H1 (cell line): Measurements from ENCODE around the gene STPG1. TPM values are rescaled to one million over a fixed set of nuclear protein-coding genes. Genes with fewer than 3 reads are reported as not detected.

Experiments
- CTCF ChIA-PET: fragments of 300-600 bp; sonication (Branson Sonifier 250); formaldehyde crosslinking; loops from one replicate; lab custom pipeline; 2021; ENCODE audit not compliant: partially characterized antibody; lab: Charles Lee
- POLR2A ChIA-PET: fragments of 300-600 bp; sonication (Branson Sonifier 250); formaldehyde crosslinking; loops from one replicate; lab custom pipeline; 2021; ENCODE audit warnings: inconsistent platforms; ENCODE audit not compliant: partially characterized antibody; lab: Charles Lee
- DNase-seq, 2 experiments: peaks; one replicate each; pipeline versions ENCODE4 v3.0.0 to v3.0.0-alpha.2; 2010 to 2022; ENCODE audit warnings: low spot score in 2 of 2, low read depth in 1 of 2, mixed read lengths in 1 of 2
- FAIRE-seq: peaks from 2 replicates; lab custom pipeline; 2011; peaks lifted over from hg19 to GRCh38; lab: Jason Lieb, UNC
- H2AFZ ChIP-seq: 2 replicates; pipeline ENCODE4 v1.8.1; 2012; ENCODE audit warnings: low read length, inconsistent platforms
- H2AK5ac ChIP-seq: 2 replicates; pipeline ENCODE4 v1.6.1; 2013; ENCODE audit warnings: low read depth, low read length
- H2BK120ac ChIP-seq: replicated peaks from 2 replicates; pipeline ENCODE3; 2013; ENCODE audit warnings: low read depth, low read length, inconsistent platforms
- H2BK12ac ChIP-seq: 2 replicates; pipeline ENCODE4 v1.6.1; 2013; ENCODE audit warnings: low read depth, low read length
- H2BK15ac ChIP-seq: 2 replicates; pipeline ENCODE4 v1.6.1; 2013; ENCODE audit warnings: low read length
- H2BK20ac ChIP-seq: 2 replicates; pipeline ENCODE4 v1.6.1; 2013; ENCODE audit warnings: low read length
- H2BK5ac ChIP-seq: 2 replicates; pipeline ENCODE4 v1.6.1; 2013; ENCODE audit warnings: low read depth, low read length
- H3K14ac ChIP-seq: 2 replicates; pipeline ENCODE4 v1.6.1; 2013; ENCODE audit warnings: inconsistent platforms; ENCODE audit not compliant: insufficient read length
- H3K18ac ChIP-seq: 2 replicates; pipeline ENCODE4 v1.6.1; 2013; ENCODE audit warnings: low read length; ENCODE audit errors: extremely low read depth
- H3K23ac ChIP-seq: 2 replicates; pipeline ENCODE4 v1.6.1; 2013; ENCODE audit warnings: inconsistent platforms; ENCODE audit not compliant: insufficient read length
- H3K23me2 ChIP-seq: 2 replicates; pipeline ENCODE4 v1.6.1; 2013; ENCODE audit warnings: low read depth, low read length
- H3K27ac ChIP-seq: 2 replicates; pipeline ENCODE4 v1.6.1; 2011; ENCODE audit warnings: low read depth, low read length, inconsistent platforms
- H3K27me3 ChIP-seq, 4 experiments: replicated peaks in 1 of 4; 1 replicate in 1 of 4; 2 replicates in 3 of 4; pipeline versions ENCODE4 v1.6.1 to v1.8.1; 2011 to 2013; ENCODE audit warnings: low read length in 3 of 4, mild to moderate bottlenecking in 3 of 4, inconsistent platforms in 2 of 4, mixed read lengths in 2 of 4, moderate library complexity in 1 of 4; ENCODE audit not compliant: control insufficient read depth in 3 of 4, insufficient read depth in 3 of 4; ENCODE audit errors: extremely low read depth in 1 of 4
- H3K36me3 ChIP-seq, 4 experiments: 2 replicates each; pipeline versions ENCODE4 v1.6.1 to v1.8.1; 2011 to 2013; ENCODE audit warnings: mild to moderate bottlenecking in 4 of 4, low read length in 3 of 4, moderate library complexity in 2 of 4, control low read depth in 1 of 4, inconsistent platforms in 1 of 4; ENCODE audit not compliant: insufficient read depth in 4 of 4, control insufficient read depth in 2 of 4
- H3K4ac ChIP-seq: replicated peaks from 2 replicates; pipeline ENCODE3; 2013; ENCODE audit warnings: low read length, low read depth, mixed read lengths, inconsistent platforms; ENCODE audit not compliant: insufficient read length
- H3K4me1 ChIP-seq, 4 experiments: replicated peaks in 1 of 4; 1 replicate in 1 of 4; 2 replicates in 3 of 4; pipeline versions ENCODE4 v1.6.1 to v1.8.1; 2011 to 2013; ENCODE audit warnings: low read length in 3 of 4, inconsistent platforms in 2 of 4, mixed read lengths in 1 of 4; ENCODE audit not compliant: insufficient read depth in 4 of 4, control insufficient read depth in 3 of 4
- H3K4me2 ChIP-seq, 2 experiments: 2 replicates each; pipeline versions ENCODE4 v1.6.1 to v1.8.1; 2011 to 2013; ENCODE audit warnings: low read depth in 2 of 2, low read length in 2 of 2, control low read depth in 1 of 2, inconsistent platforms in 1 of 2, mild to moderate bottlenecking in 1 of 2; ENCODE audit not compliant: insufficient read depth in 1 of 2
- H3K4me3 ChIP-seq, 4 experiments: fragments of 200-600, 300-600 bp in 1 of 4; sonication (generic), shearing (Covaris generic), sonication (Bioruptor Twin) in 1 of 4; 2 replicates each; pipeline versions ENCODE4 v1.5.1 to v1.8.1; 2011 to 2016; ENCODE audit warnings: low read length in 4 of 4, low read depth in 3 of 4, control low read depth in 2 of 4, inconsistent platforms in 2 of 4, mild to moderate bottlenecking in 2 of 4, mixed read lengths in 1 of 4, moderate library complexity in 1 of 4; ENCODE audit not compliant: insufficient read depth in 2 of 4; ENCODE audit errors: extremely low read depth in 1 of 4
- H3K56ac ChIP-seq: replicated peaks from 2 replicates; pipeline ENCODE3; 2013; ENCODE audit warnings: low read depth, mild to moderate bottlenecking, mixed read lengths, low read length, inconsistent platforms; ENCODE audit not compliant: insufficient read length
- H3K79me1 ChIP-seq: 2 replicates; pipeline ENCODE4 v1.6.1; 2013; ENCODE audit warnings: low read depth, low read length, control low read depth
- H3K79me2 ChIP-seq, 2 experiments: 2 replicates each; pipeline versions ENCODE4 v1.6.1 to v1.8.1; 2012 to 2013; ENCODE audit warnings: low read length in 2 of 2, mild to moderate bottlenecking in 2 of 2, inconsistent platforms in 1 of 2; ENCODE audit not compliant: insufficient read depth in 2 of 2, control insufficient read depth in 1 of 2
- H3K9ac ChIP-seq, 4 experiments: replicated peaks in 1 of 4; 1 replicate in 1 of 4; 2 replicates in 3 of 4; pipeline versions ENCODE4 v1.6.1 to v1.8.1; 2011 to 2013; ENCODE audit warnings: low read depth in 3 of 4, low read length in 3 of 4, control low read depth in 2 of 4, mild to moderate bottlenecking in 2 of 4, moderate library complexity in 2 of 4, inconsistent platforms in 1 of 4; ENCODE audit errors: extremely low read depth in 1 of 4
- H3K9me3 ChIP-seq, 2 experiments: 2 replicates each; pipeline versions ENCODE4 v1.6.1 to v1.8.1; 2012 to 2013; ENCODE audit warnings: mild to moderate bottlenecking in 2 of 2, moderate library complexity in 2 of 2, control low read depth in 1 of 2, inconsistent platforms in 1 of 2, low read depth in 1 of 2, low read length in 1 of 2, mixed read lengths in 1 of 2; ENCODE audit not compliant: insufficient read depth in 2 of 2
- H4K20me1 ChIP-seq, 2 experiments: replicated peaks in 1 of 2; 2 replicates each; pipeline versions ENCODE3 to v1.8.1; 2011 to 2013; ENCODE audit warnings: inconsistent platforms in 2 of 2, low read length in 2 of 2, mild to moderate bottlenecking in 1 of 2; ENCODE audit not compliant: insufficient read depth in 2 of 2, control insufficient read depth in 1 of 2
- H4K5ac ChIP-seq: 2 replicates; pipeline ENCODE4 v1.6.1; 2013; ENCODE audit warnings: low read length, low read depth, mixed read lengths, inconsistent platforms; ENCODE audit not compliant: insufficient read length
- H4K8ac ChIP-seq: 2 replicates; pipeline ENCODE4 v1.8.0; 2013; ENCODE audit warnings: mild to moderate bottlenecking, moderate library complexity, low read length, inconsistent platforms; ENCODE audit not compliant: insufficient read depth; ENCODE audit errors: extremely low read depth
- H4K91ac ChIP-seq: replicated peaks from 2 replicates; pipeline ENCODE3; 2013; ENCODE audit warnings: low read length, mixed read lengths, inconsistent platforms; ENCODE audit not compliant: insufficient read length
- ASH2L ChIP-seq: fragments of 200-600, 300-600 bp; sonication (generic); IDR thresholded peaks from one replicate; pipeline ENCODE4 v1.7.1; 2017; ENCODE audit warnings: low read length
- CREB1 ChIP-seq: IDR thresholded peaks from 2 replicates; pipeline ENCODE4 v1.6.1; 2012; ENCODE audit warnings: inconsistent platforms
- GTF2F1 ChIP-seq: IDR thresholded peaks from 2 replicates; pipeline ENCODE4 v1.6.1; 2012; ENCODE audit warnings: low read depth, low read length, improper control_type of control experiment, borderline replicate concordance
- SAP30 ChIP-seq: fragments of 300-600 bp; sonication (generic); IDR thresholded peaks from 2 replicates; pipeline ENCODE4 v1.7.1; 2012; ENCODE audit warnings: low read length, moderate library complexity, mild to moderate bottlenecking, inconsistent platforms; ENCODE audit not compliant: insufficient read depth, insufficient replicate concordance
- SIN3A ChIP-seq, 2 experiments: IDR thresholded peaks in 1 of 2; conservative IDR thresholded peaks in 1 of 2; 2 replicates each; pipeline ENCODE4 v1.6.1; 2011 to 2012; ENCODE audit warnings: low read length in 2 of 2, improper control_type of control experiment in 1 of 2, low read depth in 1 of 2, mild to moderate bottlenecking in 1 of 2
- SIX5 ChIP-seq: IDR thresholded peaks from 2 replicates; pipeline ENCODE4 v1.6.1; 2011; ENCODE audit warnings: mild to moderate bottlenecking, low read depth, low read length
- SP1 ChIP-seq: IDR thresholded peaks from 2 replicates; pipeline ENCODE4 v1.6.1; 2011; ENCODE audit warnings: low read depth, low read length
- TCF12 ChIP-seq: IDR thresholded peaks from 2 replicates; pipeline ENCODE4 v1.6.1; 2011; ENCODE audit warnings: low read depth, mild to moderate bottlenecking, low read length
- TEAD4 ChIP-seq: IDR thresholded peaks from 2 replicates; pipeline ENCODE4 v1.6.1; 2012; ENCODE audit warnings: low read depth, low read length, inconsistent platforms, mixed read lengths
- WGBS, 2 experiments: shearing (Covaris generic) in 1 of 2; methylation state at CpG; one replicate each; pipeline versions ENCODE4 v1.1.6 to v1.1.7; 2013 to 2015; ENCODE audit warnings: low lambda C conversion rate in 2 of 2, mixed read lengths in 2 of 2, inconsistent platforms in 1 of 2, low coverage in 1 of 2, missing lambda C conversion rate in 1 of 2; ENCODE audit not compliant: insufficient replicate concordance in 2 of 2, insufficient coverage in 1 of 2, insufficient read length in 1 of 2; ENCODE audit errors: extremely low coverage in 1 of 2, missing lambda C conversion rate in 1 of 2; 5-methylcytosine and 5-hydroxymethylcytosine counted together
- polyA plus RNA-seq, 7 experiments: library from polyadenylated mRNA; depleted of rRNA in 3 of 7; stranded (reverse) in 5 of 7; unstranded in 2 of 7; fragments of >200 nt in 5 of 7; fragments of 200-250 nt in 2 of 7; gene quantifications; 1 replicate in 5 of 7; 2 replicates in 1 of 7; 4 replicates in 1 of 7; pipeline versions ENCODE4 v1.2.1 to v1.2.3, GENCODE V29; 2011 to 2013; ENCODE audit warnings: missing spikeins in 2 of 7, mixed read lengths in 2 of 7
- total RNA-seq: library from RNA; stranded (reverse); fragmentation: NEBNext Ultra II Directional; extraction: Animal tissue kit (Norgen Biotek cat#: 25700); gene quantifications from 2 replicates; pipeline ENCODE4 v1.2.1, GENCODE V29; 2021
- TF ChIP-seq, protein P1 (sequence below): IDR thresholded peaks from 2 replicates; pipeline ENCODE4 v1.6.1; 2012; ENCODE audit warnings: low read length, inconsistent platforms

The STPG1 gene
- total and polyA plus RNA-seq, 2 of the 8 experiments (the other 6 are each of a cell fraction or from before 2014, with no cell fraction given), result 10.3 to 11.2 TPM

DNA sequence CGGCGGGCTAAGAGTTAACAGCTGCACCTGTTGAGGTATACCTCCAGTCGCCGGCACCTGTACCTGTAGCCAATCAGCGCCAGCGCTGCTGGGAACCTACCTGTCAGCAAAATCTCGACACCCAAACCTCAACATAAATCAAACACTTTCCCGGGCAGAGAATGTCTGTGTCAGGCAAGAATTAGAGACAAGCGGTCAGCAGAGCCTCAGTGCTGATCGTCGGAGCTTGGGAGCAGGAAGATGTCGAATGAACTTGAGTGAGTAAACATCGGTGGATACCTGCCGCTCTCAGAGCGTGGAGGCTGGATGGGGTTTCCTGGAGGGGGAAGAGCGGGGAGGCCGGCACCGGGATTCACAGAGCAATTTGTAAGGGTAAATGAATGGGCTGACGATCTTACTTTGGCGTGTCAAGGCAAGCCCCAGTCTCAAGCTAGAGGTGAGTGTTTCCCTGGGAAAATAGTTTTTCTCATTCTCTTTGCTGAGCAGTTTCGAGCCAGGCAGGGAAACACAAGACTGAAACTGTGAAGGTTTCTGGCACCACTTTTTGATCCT lies 94.2 kb downstream of the STPG1 start, which contains the start of gene GRHL3:
Gene GRHL3, plus strand, starts transcription at position 46 of the 552 bp plus-strand sequence. Its CDS starts 195 bp downstream, at position 241.
- Histone ChIP-seq H3K4me1 (peaks cover 8 to 22% (median 13%) of the 10 kb centered on the region in 4 experiments), H3K36me3 (no peaks in the 10 kb centered on the region), H2AK5ac (peak within 1 kb of the TSS; percentile 88; the same call in 1 of the 2 replicates), H3K4me3 (peak within 1 kb of the TSS; percentile 45 to 75 (median 60); a peak in 7 of 8 replicates), H2BK20ac (peak within 1 kb of the TSS; percentile 72; the same call in 1 of the 2 replicates), H2BK120ac (no peak within 1 kb of the TSS), H2BK15ac (0 out of 2 replicates have a peak within 1 kb of the TSS, but pooled peaks have one; percentile 65), H3K23me2 (peaks cover 15% of the 10 kb centered on the region; the same call in 1 of the 2 replicates), H4K91ac (no peak within 1 kb of the TSS), H2AFZ (peak within 1 kb of the TSS; percentile 26; the same call in 1 of the 2 replicates), H3K18ac (no peak within 1 kb of the TSS; the same call in 1 of the 2 replicates), H3K9ac (no peak within 1 kb of the TSS; a peak in 1 of 7 replicates), H3K79me1 (no peaks in the 10 kb centered on the region), H4K20me1 (no peaks in the 10 kb centered on the region), H4K5ac (no peak within 1 kb of the TSS), H3K14ac (no peak within 1 kb of the TSS), H4K8ac (no peak within 1 kb of the TSS), H3K9me3 (no peaks in the 10 kb centered on the region), H3K4ac (no peak within 1 kb of the TSS), H3K27me3 (peaks cover 0 to 42% (median 38%) of the 10 kb centered on the region in 4 experiments; a peak in 6 of 7 replicates), H2BK5ac (no peak within 1 kb of the TSS; the same call in 1 of the 2 replicates), H3K79me2 (no peaks in the 10 kb centered on the region), H3K27ac (no peak within 1 kb of the TSS), H3K56ac (no peak within 1 kb of the TSS), H3K4me2 (peak within 1 kb of the TSS; percentile 88 to 94), H2BK12ac (peak within 1 kb of the TSS; percentile 51; the same call in 1 of the 2 replicates), H3K23ac (no peak within 1 kb of the TSS)
- POLR2A ChIA-PET, result interaction anchor here (1.5 to 1.8 kb wide), 2 partner anchors 11 to 29 kb away, joined by 4 read pairs; no protein-coding TSS in a partner anchor
- CTCF ChIA-PET, result interaction anchor here (0.6 to 7.8 kb wide), 5 partner anchors 11 to 120 kb away, joined by 3 to 60 read pairs (median 4); no protein-coding TSS in a partner anchor
- peak; percentile 56 to 86 for DNase-seq
- 8% methylated on average over 20 of the region's 21 CpGs; no CpG with 5 or more reads in 1 of the 2 experiments for WGBS, 2 experiments
- peak; percentile 82 for FAIRE-seq
- 0 out of 2 replicates have a peak, but pooled peaks have one; percentile 77 for TF ChIP-seq TCF12
- TF ChIP-seq ASH2L, result peak; percentile 60
- TF ChIP-seq SAP30, result peak; percentile 57
- no peak for TF ChIP-seq GTF2F1
- TF ChIP-seq TEAD4, result 0 out of 2 replicates have a peak, but pooled peaks have one; percentile 26
- peak; percentile 58; the same call in 1 of the 2 replicates for TF ChIP-seq SP1
- TF ChIP-seq SIN3A (conservative IDR thresholded peaks at IDR 0.05 in 1 of 2, IDR thresholded peaks at IDR 0.05 in 1 of 2; ENCODE audit: low read depth in 1 of 2, low read length in 2 of 2), result peak in 1 of 2 experiments; percentile 74; a peak in 2 of 4 replicates
- no peak for TF ChIP-seq SIX5
- 0 out of 2 replicates have a peak, but pooled peaks have one; percentile 36 for TF ChIP-seq CREB1
- TF ChIP-seq, protein P1, sequence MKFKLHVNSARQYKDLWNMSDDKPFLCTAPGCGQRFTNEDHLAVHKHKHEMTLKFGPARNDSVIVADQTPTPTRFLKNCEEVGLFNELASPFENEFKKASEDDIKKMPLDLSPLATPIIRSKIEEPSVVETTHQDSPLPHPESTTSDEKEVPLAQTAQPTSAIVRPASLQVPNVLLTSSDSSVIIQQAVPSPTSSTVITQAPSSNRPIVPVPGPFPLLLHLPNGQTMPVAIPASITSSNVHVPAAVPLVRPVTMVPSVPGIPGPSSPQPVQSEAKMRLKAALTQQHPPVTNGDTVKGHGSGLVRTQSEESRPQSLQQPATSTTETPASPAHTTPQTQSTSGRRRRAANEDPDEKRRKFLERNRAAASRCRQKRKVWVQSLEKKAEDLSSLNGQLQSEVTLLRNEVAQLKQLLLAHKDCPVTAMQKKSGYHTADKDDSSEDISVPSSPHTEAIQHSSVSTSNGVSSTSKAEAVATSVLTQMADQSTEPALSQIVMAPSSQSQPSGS, result 0 out of 2 replicates have a peak, but pooled peaks have one; percentile 30
